MM.1S (cell line): ENCODE measurements around the gene HOXC10.
A peak's percentile ranks its signal among the peaks of the same experiment; 100 is the strongest.

Source experiments
- DNase-seq: peaks from one replicate; pipeline ENCODE4 v3.0.0-alpha.2; 2015
- H2AFZ ChIP-seq: fragments of 300-600 bp; sonication (generic); 2 replicates; pipeline ENCODE4 v1.6.0; 2016; ENCODE audit warnings: antibody characterized with exemption, low read length
- H3F3A ChIP-seq: fragments of 300-600 bp; sonication (generic); 2 replicates; pipeline ENCODE4 v1.6.1; 2016; ENCODE audit warnings: mild to moderate bottlenecking, antibody characterized with exemption, low read length, moderate library complexity, mixed read lengths; ENCODE audit not compliant: insufficient read depth
- H3K27ac ChIP-seq: fragments of 300-600 bp; sonication (generic); 2 replicates; pipeline ENCODE4 v1.5.1; 2016; ENCODE audit warnings: mild to moderate bottlenecking, low read length
- H3K27me3 ChIP-seq: fragments of 300-600 bp; sonication (generic); replicated peaks from 2 replicates; pipeline ENCODE4 v1.6.0; 2016; ENCODE audit warnings: low read length; ENCODE audit not compliant: insufficient read depth
- H3K36me3 ChIP-seq: fragments of 300-600 bp; sonication (generic); replicated peaks from 2 replicates; pipeline ENCODE4 v1.6.1; 2016; ENCODE audit warnings: mild to moderate bottlenecking, low read length, mixed read lengths; ENCODE audit not compliant: insufficient read depth
- H3K4me1 ChIP-seq: fragments of 300-600 bp; sonication (generic); 2 replicates; pipeline ENCODE4 v1.6.1; 2016; ENCODE audit warnings: low read length, mixed read lengths
- H3K4me2 ChIP-seq: fragments of 300-600 bp; sonication (generic); 2 replicates; pipeline ENCODE4 v1.6.0; 2016; ENCODE audit warnings: low read depth, low read length
- H3K4me3 ChIP-seq: fragments of 300-600 bp; sonication (generic); 2 replicates; pipeline ENCODE4 v1.5.1; 2016; ENCODE audit warnings: low read length, mixed read lengths
- H3K79me2 ChIP-seq: fragments of 300-600 bp; sonication (generic); 2 replicates; pipeline ENCODE4 v1.6.1; 2016; ENCODE audit warnings: mixed run types, low read length, mixed read lengths
- H3K9ac ChIP-seq: fragments of 300-600 bp; sonication (generic); 2 replicates; pipeline ENCODE4 v1.6.1; 2016; ENCODE audit warnings: low read length, mixed read lengths
- H3K9me2 ChIP-seq: fragments of 300-600 bp; sonication (generic); replicated peaks from 2 replicates; pipeline ENCODE4 v1.6.1; 2016; ENCODE audit warnings: mild to moderate bottlenecking, low read length, mixed read lengths; ENCODE audit not compliant: insufficient read depth
- H3K9me3 ChIP-seq: fragments of 300-600 bp; sonication (generic); replicated peaks from 2 replicates; pipeline ENCODE4 v1.6.1; 2016; ENCODE audit warnings: mild to moderate bottlenecking, low read length, mixed read lengths; ENCODE audit not compliant: insufficient read depth
- H4K20me1 ChIP-seq: fragments of 300-600 bp; sonication (generic); 2 replicates; pipeline ENCODE4 v1.6.1; 2016; ENCODE audit warnings: mild to moderate bottlenecking, low read length, moderate library complexity, mixed read lengths; ENCODE audit not compliant: insufficient read depth
- CTCF ChIP-seq: fragments of 300-600 bp; sonication (generic); IDR thresholded peaks from 2 replicates; pipeline ENCODE4 v1.5.1; 2016; ENCODE audit warnings: antibody characterized with exemption, low read length, mixed read lengths
- EZH2 ChIP-seq: fragments of 300-600 bp; sonication (generic); optimal IDR thresholded peaks from 2 replicates; pipeline ENCODE3; 2017; ENCODE audit warnings: low read depth, mild to moderate bottlenecking, antibody characterized with exemption, low read length, mixed read lengths
- EZH2phosphoT487 ChIP-seq: fragments of 300-600 bp; sonication (generic); IDR thresholded peaks from 2 replicates; pipeline ENCODE4 v1.6.1; 2018; ENCODE audit warnings: antibody characterized with exemption, low read length

Gene HOXC10

GRCh38 chr12:54018468-54018984, 33.6 kb downstream of the HOXC10 start:
- peaks cover 83% of the 10 kb centered on the region for H3K27me3 ChIP-seq
- H3K36me3 ChIP-seq: no peaks in the 10 kb centered on the region
- TF ChIP-seq EZH2phosphoT487 (no peak), EZH2 (no peak), CTCF (no peak)
- peak overlapping the region; percentile 85; the same call in 1 of the 2 replicates for H3K4me2 ChIP-seq
- H3K4me1 ChIP-seq: no peaks in the 10 kb centered on the region
- no peak for DNase-seq
- H2AFZ ChIP-seq: peak overlapping the region; percentile 85
- no peaks in the 10 kb centered on the region for H3K9me3 ChIP-seq
- no peaks in the 10 kb centered on the region for H3K9me2 ChIP-seq
- H3K79me2 ChIP-seq: no peaks in the 10 kb centered on the region
- H3K9ac ChIP-seq: no peak overlapping the region
- no peaks in the 10 kb centered on the region for H3F3A ChIP-seq
- no peak overlapping the region for H3K27ac ChIP-seq
- peak overlapping the region; percentile 69; the same call in 1 of the 2 replicates for H3K4me3 ChIP-seq
- no peaks in the 10 kb centered on the region for H4K20me1 ChIP-seq

- Histone ChIP-seq H3K4me1 (no peaks in the 10 kb centered on the region), H3K27ac (no peak overlapping the region), H3K9ac (no peak overlapping the region)
These were observed 34.3 kb downstream of the HOXC10 start for GRCh38 chr12:54019091-54019811.

GRCh38 chr12:54019924-54020590, 35.1 kb downstream of the HOXC10 start:
- H3K27ac ChIP-seq: no peak overlapping the region
- no peaks in the 10 kb centered on the region for H3K36me3 ChIP-seq
- H3K4me1 ChIP-seq: no peaks in the 10 kb centered on the region
- peaks cover 83% of the 10 kb centered on the region for H3K27me3 ChIP-seq
- no peaks in the 10 kb centered on the region for H3K79me2 ChIP-seq
- H3K4me2 ChIP-seq: no peak overlapping the region
- no peaks in the 10 kb centered on the region for H3K9me3 ChIP-seq
- TF ChIP-seq EZH2 (no peak), CTCF (no peak), EZH2phosphoT487 (no peak)
- no peak overlapping the region for H3K4me3 ChIP-seq
- no peaks in the 10 kb centered on the region for H4K20me1 ChIP-seq
- no peaks in the 10 kb centered on the region for H3K9me2 ChIP-seq
- no peaks in the 10 kb centered on the region for H3F3A ChIP-seq
- DNase-seq: no peak
- H2AFZ ChIP-seq: no peak overlapping the region
- no peak overlapping the region for H3K9ac ChIP-seq

More at GRCh38 chr12:54019091-54019811, 34.3 kb downstream of the HOXC10 start:
- DNase-seq: no peak
- no peak for TF ChIP-seq EZH2
- TF ChIP-seq EZH2phosphoT487: no peak
- no peak for TF ChIP-seq CTCF
- Histone ChIP-seq H4K20me1 (no peaks in the 10 kb centered on the region), H3K9me2 (no peaks in the 10 kb centered on the region), H3K79me2 (no peaks in the 10 kb centered on the region), H3F3A (no peaks in the 10 kb centered on the region), H3K9me3 (no peaks in the 10 kb centered on the region), H2AFZ (no peak overlapping the region), H3K4me3 (no peak overlapping the region), H3K36me3 (no peaks in the 10 kb centered on the region), H3K27me3 (peaks cover 83% of the 10 kb centered on the region), H3K4me2 (no peak overlapping the region)
